Loucy (cell line): Measurements from ENCODE around the gene RPL29.

Experiments used
- H2AFZ ChIP-seq: fragments of 200-600 bp; sonication (generic); 2 replicates; pipeline ENCODE4 v1.6.0; 2016; ENCODE audit warnings: antibody characterized with exemption, mild to moderate bottlenecking, low read length, moderate library complexity
- H3F3A ChIP-seq: fragments of 200-600 bp; 2 replicates; pipeline ENCODE4 v1.6.0; 2016; ENCODE audit warnings: antibody characterized with exemption, low read depth, mild to moderate bottlenecking
- H3K27me3 ChIP-seq: fragments of 200-600 bp; sonication (generic); 2 replicates; pipeline ENCODE4 v1.6.1; 2014; ENCODE audit warnings: low read length, mild to moderate bottlenecking; ENCODE audit not compliant: insufficient read depth, poor library complexity, severe bottlenecking
- H3K36me3 ChIP-seq: fragments of 200-600 bp; sonication (generic); 2 replicates; pipeline ENCODE4 v1.6.1; 2016; ENCODE audit warnings: low read length; ENCODE audit not compliant: insufficient read depth
- H3K4me1 ChIP-seq: fragments of 200-600 bp; sonication (generic); 2 replicates; pipeline ENCODE4 v1.5.1; 2014; ENCODE audit warnings: low read length, mild to moderate bottlenecking; ENCODE audit not compliant: insufficient read depth, poor library complexity, severe bottlenecking
- H3K4me2 ChIP-seq: fragments of 200-600 bp; sonication (generic); 2 replicates; pipeline ENCODE4 v1.6.0; 2014; ENCODE audit warnings: antibody characterized with exemption, low read length, low read depth, mild to moderate bottlenecking; ENCODE audit not compliant: poor library complexity, severe bottlenecking
- H3K4me3 ChIP-seq: fragments of 200-600 bp; sonication (generic); 2 replicates; pipeline ENCODE4 v1.5.1; 2014; ENCODE audit warnings: low read length, mild to moderate bottlenecking, mixed read lengths; ENCODE audit not compliant: poor library complexity, severe bottlenecking
- H3K79me2 ChIP-seq: fragments of 200-600 bp; sonication (generic); 2 replicates; pipeline ENCODE4 v1.6.1; 2014; ENCODE audit warnings: low read length; ENCODE audit not compliant: insufficient read depth
- H3K9ac ChIP-seq: fragments of 200-600 bp; sonication (generic); 2 replicates; pipeline ENCODE4 v1.6.0; 2014; ENCODE audit warnings: mild to moderate bottlenecking, low read depth, low read length, moderate library complexity; ENCODE audit not compliant: poor library complexity, severe bottlenecking
- H3K9me2 ChIP-seq: fragments of 200-600 bp; sonication (generic); replicated peaks from 2 replicates; pipeline ENCODE4 v1.6.1; 2016; ENCODE audit warnings: low read depth, low read length, mixed read lengths
- H3K9me3 ChIP-seq: fragments of 200-600 bp; sonication (generic); 2 replicates; pipeline ENCODE4 v1.6.1; 2014; ENCODE audit warnings: mild to moderate bottlenecking, antibody characterized with exemption, low read length, low read depth; ENCODE audit not compliant: insufficient read depth
- H4K20me1 ChIP-seq: fragments of 200-600 bp; sonication (generic); 2 replicates; pipeline ENCODE4 v1.6.0; 2014; ENCODE audit warnings: antibody characterized with exemption, low read length, mild to moderate bottlenecking; ENCODE audit not compliant: insufficient read depth, poor library complexity, severe bottlenecking
- CTCF ChIP-seq: fragments of 200-600 bp; sonication (generic); conservative IDR thresholded peaks from 2 replicates; pipeline ENCODE4 v1.5.1; 2014; ENCODE audit warnings: mild to moderate bottlenecking, antibody characterized with exemption, low read length
- EZH2phosphoT487 ChIP-seq: fragments of 200-600 bp; IDR thresholded peaks from 2 replicates; pipeline ENCODE4 v1.6.1; 2018; ENCODE audit warnings: antibody characterized with exemption, mild to moderate bottlenecking, moderate library complexity, borderline replicate concordance

The RPL29 gene

GRCh38 chr3:52023101-52023770 lies 27.5 kb upstream of the RPL29 start:
- Histone ChIP-seq H3K4me2 (no peak overlapping the region), H3K27me3 (no peaks in the 10 kb centered on the region), H3K79me2 (no peaks in the 10 kb centered on the region), H3K4me1 (peaks cover 8% of the 10 kb centered on the region), H3K9me3 (no peaks in the 10 kb centered on the region), H3K9ac (no peak overlapping the region), H3K36me3 (no peaks in the 10 kb centered on the region), H3F3A (no peaks in the 10 kb centered on the region), H2AFZ (no peak overlapping the region), H3K4me3 (no peak overlapping the region), H3K9me2 (no peaks in the 10 kb centered on the region), H4K20me1 (no peaks in the 10 kb centered on the region)
- TF ChIP-seq CTCF: no peak
- no peak for TF ChIP-seq EZH2phosphoT487

GRCh38 chr3:52022323-52023100 lies 26.8 kb upstream of the RPL29 start:
- H3K9me2 ChIP-seq: no peaks in the 10 kb centered on the region
- no peaks in the 10 kb centered on the region for H3K9me3 ChIP-seq
- TF ChIP-seq CTCF (no peak), EZH2phosphoT487 (no peak)
- peaks cover 8% of the 10 kb centered on the region for H3K4me1 ChIP-seq
- H3K79me2 ChIP-seq: no peaks in the 10 kb centered on the region
- H3F3A ChIP-seq: no peaks in the 10 kb centered on the region
- H3K4me2 ChIP-seq: no peak overlapping the region
- H3K9ac ChIP-seq: no peak overlapping the region
- H3K27me3 ChIP-seq: no peaks in the 10 kb centered on the region
- H4K20me1 ChIP-seq: no peaks in the 10 kb centered on the region
- no peak overlapping the region for H3K4me3 ChIP-seq
- H2AFZ ChIP-seq: no peak overlapping the region
- no peaks in the 10 kb centered on the region for H3K36me3 ChIP-seq

- Histone ChIP-seq H3K9ac (no peak overlapping the region), H3K27me3 (no peaks in the 10 kb centered on the region), H3K4me3 (no peak overlapping the region), H2AFZ (no peak overlapping the region), H3K9me2 (no peaks in the 10 kb centered on the region), H3K4me2 (no peak overlapping the region), H3K4me1 (peaks cover 8% of the 10 kb centered on the region), H3K36me3 (no peaks in the 10 kb centered on the region), H3F3A (no peaks in the 10 kb centered on the region), H3K79me2 (no peaks in the 10 kb centered on the region), H3K9me3 (no peaks in the 10 kb centered on the region), H4K20me1 (no peaks in the 10 kb centered on the region)
- no peak for TF ChIP-seq EZH2phosphoT487
- TF ChIP-seq CTCF: no peak
These were observed 26.0 kb upstream of the RPL29 start for GRCh38 chr3:52021489-52022268.
